ENCODE measurements around the gene MOV10.
"Not testable (repeated sequence)": the region's sequence is repeated elsewhere in the genome, so short reads cannot be mapped to it uniquely, and the experiment has no call there.

Gene MOV10

DNA sequence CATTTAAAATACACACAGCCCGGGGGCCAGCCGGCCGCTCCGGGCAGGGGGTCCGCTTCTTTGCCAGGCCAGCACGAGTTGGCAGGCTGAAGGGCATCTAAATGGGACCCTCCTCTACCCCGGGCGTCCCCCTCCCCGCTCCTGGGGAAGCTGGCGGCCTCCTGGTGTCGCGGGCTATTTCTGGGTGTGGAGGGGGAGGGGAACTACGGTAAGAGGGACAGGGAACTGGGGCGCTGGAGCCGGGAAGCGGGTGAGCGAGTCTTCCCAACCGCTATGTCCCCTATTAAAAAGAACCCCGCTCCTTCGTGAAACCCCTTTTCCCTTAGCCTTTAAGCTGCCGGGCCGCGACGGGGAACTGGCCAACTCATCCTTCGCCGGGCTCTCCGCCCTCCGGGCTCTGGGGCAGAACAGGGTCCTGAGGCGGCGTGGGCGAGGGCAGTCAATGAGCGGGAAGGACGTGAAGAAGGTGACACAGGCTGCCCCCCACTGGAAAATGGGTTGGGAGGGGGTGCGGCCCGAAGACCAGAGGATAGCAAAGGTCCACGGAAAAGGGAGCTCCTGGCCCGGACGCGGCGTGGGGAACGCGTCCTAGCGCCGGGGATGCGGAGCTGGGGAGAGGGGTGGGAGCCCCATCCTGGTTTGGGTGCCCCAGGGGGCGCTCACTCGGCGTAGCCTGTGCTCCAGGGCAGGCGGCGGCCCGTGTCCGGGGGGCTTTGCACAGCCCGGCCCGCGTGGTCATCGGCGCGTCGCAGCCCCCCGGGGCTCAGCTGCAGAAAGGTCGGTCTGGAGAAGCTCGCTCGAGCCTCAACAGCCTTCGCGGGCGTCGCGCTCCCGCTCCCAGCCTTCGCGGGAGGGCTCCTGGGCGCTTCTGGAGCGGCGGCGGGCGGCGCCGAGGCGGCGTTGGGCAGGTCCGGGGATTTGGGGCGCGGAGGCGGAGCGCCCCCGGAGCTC lies 40.1 kb downstream of the MOV10 start:
- peak; percentile 44 for DNase-seq

GRCh38 chr1:112715264-112716053 lies 41.0 kb downstream of the MOV10 start, which contains the start of gene PPM1J:
Gene PPM1J (minus strand): TSS chr1:112715332. CDS start chr1:112715301, 31 bp downstream.
- DNase-seq = peak; percentile 97

DNA sequence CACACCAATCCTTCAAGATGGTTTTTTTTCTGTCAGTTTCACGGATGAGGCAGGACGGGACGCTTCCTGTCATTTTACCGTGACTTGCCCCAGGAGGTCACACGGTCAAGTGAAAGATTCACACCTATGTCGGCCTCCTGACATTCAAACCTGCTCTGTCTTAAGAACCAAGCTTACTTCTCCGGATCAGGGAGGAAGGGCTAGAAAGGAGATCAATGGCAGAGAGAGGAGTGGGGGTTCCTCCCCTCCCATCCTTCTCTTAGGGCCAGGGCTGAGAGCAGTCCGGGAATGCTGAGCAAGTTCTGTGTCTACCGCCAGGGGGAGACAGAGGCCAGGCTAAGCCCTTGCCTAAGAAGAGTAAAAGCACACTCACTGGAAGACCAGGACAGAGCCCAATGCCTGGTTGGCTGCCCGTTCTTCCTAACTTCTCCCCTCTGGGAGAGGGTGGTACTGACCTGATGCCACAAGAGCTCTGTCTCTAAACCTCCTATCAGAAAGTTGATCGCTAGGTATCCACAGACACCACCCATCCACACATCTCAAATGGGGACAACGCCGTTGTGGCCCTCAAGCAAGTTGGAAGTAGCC lies 41.8 kb downstream of the MOV10 start:
- DNase-seq = peak; percentile 96

GRCh38 chr1:112717263-112717873 lies 42.9 kb downstream of the MOV10 start:
- DNase-seq = peak; percentile 34

- DNase-seq = peak; percentile 86
These were observed 44.4 kb downstream of the MOV10 start for GRCh38 chr1:112718691-112719418.

- DNase-seq = no peak
These were observed 45.2 kb downstream of the MOV10 start for GRCh38 chr1:112719706-112720105.

DNA sequence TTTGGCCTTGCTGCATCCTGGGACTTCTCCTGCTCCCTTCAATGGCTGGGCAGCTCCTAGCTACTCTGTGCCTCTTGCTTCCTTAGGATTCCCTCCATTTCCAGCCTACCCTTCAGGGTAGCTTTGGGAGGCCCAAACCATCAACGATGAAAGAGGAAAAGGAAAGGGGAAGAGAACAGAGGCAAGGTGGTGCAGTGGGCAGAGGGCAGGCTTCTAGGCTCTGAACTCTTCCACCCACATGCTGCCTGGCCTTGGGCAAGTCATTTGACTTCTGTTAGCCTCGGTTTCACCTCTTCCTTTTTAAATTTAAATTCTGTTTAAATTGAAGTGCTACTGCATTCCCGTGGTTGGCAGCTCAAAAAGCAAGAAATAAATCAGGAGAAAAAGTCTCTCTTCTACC lies 46.3 kb downstream of the MOV10 start:
- DNase-seq = no peak

DNA sequence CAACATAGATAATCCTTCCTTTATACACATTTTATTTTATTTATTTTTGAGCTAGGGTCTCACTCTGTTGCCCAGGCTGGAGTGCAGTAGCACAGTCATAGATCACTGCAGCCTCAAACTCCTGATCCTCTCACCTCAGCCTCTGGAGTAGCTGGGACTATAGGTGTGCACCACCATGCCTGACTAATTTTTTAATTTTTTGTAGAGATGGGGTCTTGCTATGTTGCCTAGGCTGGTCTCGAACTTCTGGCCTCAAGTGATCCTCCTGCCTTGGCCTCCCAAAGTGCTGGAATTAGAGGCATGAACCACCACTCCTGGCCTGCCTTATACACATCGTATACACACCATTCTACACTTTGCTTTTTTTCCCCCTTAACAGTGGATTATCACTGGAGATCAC lies 46.8 kb downstream of the MOV10 start:
- not testable (repeated sequence) for DNase-seq

- DNase-seq = peak; percentile 52
These were observed 47.6 kb downstream of the MOV10 start for GRCh38 chr1:112721966-112722524.

DNA sequence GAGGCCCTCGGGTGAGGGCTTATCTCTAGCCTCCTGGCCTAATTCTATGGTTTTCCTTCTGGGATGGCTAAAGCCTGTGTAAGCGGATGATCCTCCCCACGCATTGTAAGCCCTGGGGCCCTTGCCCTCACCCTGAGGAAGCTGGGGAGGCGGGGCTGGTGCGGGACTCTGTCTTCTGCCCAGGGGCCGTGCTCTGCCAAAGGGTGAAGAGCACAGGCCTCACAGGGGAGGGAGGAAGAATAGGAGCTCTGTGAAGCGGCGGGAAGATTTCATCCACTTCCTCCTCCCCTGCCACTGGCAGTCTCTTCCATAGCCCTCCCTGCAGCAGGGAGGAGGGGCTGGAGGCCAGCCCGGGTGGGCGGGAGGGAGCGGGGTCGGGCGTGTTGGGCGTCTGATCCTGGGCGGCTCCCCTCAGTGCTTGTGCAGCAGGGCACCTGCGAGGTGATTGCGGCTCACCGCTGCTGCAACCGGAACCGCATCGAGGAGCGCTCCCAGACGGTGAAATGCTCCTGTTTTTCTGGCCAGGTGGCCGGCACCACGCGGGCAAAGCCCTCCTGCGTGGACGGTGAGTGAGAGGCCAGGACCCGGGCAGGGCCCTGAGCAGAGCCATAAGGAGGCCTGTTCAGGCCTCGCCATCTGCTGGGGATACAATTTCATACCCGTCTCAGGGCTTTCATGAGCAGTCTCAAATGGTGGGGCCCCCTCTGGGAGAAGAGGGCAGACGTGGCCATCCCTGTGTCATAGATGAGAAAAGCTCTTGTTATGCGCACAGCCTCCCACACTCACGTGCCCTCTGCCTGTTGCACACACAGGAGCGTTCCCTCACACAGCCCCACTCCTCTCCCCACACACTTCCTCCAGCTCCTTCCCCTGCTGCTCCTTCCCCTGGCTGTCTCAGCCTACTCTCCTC lies 48.4 kb downstream of the MOV10 start:
- peak; percentile 98 for DNase-seq

DNA sequence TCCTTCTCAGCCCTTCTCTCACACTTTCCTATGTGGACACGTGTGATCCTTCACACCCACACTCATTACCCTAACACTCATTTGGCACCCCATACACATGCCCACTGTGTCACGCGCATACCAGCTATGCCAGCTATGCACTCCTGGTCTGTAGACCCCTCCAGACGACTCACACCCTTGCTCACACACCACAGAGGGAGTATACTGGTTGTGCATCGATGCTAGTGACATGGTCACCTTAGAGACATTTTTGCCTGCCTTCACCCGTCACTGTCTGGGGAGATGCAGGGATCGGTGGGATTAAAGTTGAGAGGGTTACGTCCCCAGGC lies 49.0 kb downstream of the MOV10 start:
- peak; percentile 49 for DNase-seq

DNA sequence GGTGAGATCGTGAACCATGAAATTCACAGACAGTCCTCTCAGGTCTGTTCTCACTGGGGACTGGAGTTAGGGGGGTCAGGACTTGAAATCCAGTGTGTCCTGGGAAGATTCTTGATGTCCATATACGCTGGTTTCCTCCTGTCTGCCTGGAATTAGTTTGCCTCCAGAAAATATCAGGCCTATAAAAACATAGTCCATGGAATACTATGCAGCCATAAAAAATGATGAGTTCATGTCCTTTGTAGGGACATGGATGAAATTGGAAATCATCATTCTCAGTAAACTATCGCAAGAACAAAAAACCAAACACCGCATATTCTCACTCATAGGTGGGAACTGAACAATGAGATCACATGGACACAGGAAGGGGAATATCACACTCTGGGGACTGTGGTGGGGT lies 49.8 kb downstream of the MOV10 start:
- not testable (repeated sequence) for DNase-seq

GRCh38 chr1:112727716-112728115 lies 53.3 kb downstream of the MOV10 start:
- peak; percentile 45 for DNase-seq

DNA sequence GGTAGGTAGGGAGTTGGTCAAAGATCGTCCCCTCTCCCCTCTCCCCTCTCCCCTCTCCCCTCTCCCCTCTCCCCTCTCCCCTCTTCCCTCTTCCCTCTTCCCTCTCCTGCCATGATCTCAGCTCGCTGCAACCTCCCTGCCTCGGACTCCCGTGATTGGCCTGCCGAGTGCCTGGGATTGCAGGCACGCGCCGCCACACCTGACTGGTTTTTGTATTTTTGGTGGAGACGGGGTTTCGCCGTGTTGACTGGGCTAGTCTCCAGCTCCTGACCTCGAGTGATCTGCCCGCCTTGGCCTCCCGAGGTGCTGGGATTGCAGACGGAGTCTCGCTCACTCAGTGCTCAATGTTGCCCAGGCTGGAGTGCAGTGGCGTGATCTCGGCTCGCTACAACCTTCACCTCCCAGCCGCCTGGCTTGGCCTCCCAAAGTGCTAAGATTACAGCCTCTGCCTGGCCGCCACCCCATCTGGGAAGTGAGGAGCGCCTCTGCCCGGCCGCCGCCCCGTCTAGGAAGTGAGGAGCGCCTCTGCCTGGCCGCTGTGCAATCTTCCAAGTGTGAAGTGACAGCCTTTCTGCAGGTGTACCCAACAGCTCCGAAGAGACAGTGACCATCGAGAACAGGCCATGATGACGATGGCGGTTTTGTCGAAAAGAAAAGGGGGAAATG lies 54.0 kb downstream of the MOV10 start:
- not testable (repeated sequence) for DNase-seq

DNA sequence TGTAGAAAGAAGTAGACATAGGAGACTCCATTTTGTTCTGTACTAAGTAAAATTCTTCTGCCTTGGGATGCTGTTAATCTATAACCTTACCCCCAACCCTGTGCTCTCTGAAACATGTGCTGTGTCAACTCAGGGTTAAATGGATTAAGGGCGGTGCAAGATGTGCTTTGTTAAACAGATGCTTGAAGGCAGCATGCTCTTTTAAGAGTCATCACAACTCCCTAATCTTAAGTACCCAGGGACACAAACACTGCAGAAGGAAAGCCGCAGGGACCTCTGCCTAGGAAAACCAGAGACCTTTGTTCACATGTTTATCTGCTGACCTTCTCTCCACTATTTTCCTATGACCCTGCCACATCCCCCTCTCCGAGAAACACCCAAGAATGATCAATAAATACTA lies 54.6 kb downstream of the MOV10 start:
- peak; percentile 92 for DNase-seq

- peak; percentile 74 for DNase-seq
These were observed 55.5 kb downstream of the MOV10 start for GRCh38 chr1:112729909-112730308.

- DNase-seq = no peak
These were observed 57.0 kb downstream of the MOV10 start for GRCh38 chr1:112731451-112731850.

DNA sequence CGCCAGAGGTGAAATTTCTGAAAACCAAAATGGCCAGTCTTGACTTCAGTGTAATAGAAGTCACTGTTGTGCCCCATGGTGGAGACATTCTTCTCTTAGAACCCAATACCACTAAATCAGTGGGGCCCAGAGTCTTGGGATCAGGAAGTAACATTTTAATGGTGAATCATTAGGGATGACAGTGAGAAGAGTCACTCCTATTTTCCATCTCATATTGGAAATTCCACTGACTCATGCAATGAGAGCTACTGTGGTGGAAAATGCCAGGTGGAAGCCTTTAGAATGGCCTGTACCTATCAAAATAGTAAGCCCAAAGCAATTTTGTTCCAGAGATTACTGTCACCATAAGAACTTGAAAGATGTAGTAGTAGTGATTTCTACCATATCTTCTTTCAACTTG lies 61.3 kb downstream of the MOV10 start:
- DNase-seq = no peak

DNA sequence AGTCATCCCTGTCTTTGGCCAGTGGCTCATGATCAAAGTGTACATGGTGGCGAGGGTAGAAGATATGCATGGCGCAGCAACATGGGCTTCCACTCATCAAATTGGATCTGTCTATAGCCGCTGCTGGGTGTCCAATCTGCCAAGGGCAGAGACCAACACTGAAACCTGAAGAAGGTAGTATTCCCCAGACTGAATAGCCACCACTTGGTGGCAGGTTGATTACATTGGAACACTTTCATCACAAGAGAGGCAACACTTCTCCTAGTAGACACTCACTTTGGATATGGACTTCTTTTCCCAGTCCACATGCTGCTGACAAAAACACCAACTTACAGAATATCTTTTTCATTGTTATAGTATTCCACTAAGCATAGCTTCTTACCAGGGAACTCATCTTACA lies 63.1 kb downstream of the MOV10 start:
- no peak for DNase-seq
